Chondrocyte (in vitro differentiated cells): Measurements from ENCODE around the gene MRC2. TPM values are rescaled to one million over a fixed set of nuclear protein-coding genes. Genes with fewer than 3 reads are reported as not detected.
A peak's percentile ranks its signal among the peaks of the same experiment; 100 is the strongest.

Source experiments
- DNase-seq: peaks from one replicate; pipeline ENCODE4 v3.0.0; 2021; ENCODE audit warnings: mixed read lengths, low spot score
- H3K27ac Mint-ChIP-seq: one replicate; pipeline ENCODE4 v1.8.0; 2021; ENCODE audit warnings: mild to moderate bottlenecking, moderate library complexity, mixed read lengths; ENCODE audit not compliant: unreplicated experiment
- H3K27me3 Mint-ChIP-seq: 2 replicates; pipeline ENCODE4 v1.8.0; 2021; ENCODE audit warnings: low read depth, mixed read lengths
- H3K36me3 Mint-ChIP-seq: 2 replicates; pipeline ENCODE4 v1.8.0; 2021; ENCODE audit warnings: low read depth, mixed read lengths
- H3K4me1 Mint-ChIP-seq: 2 replicates; pipeline ENCODE4 v1.8.0; 2021; ENCODE audit warnings: low read depth, mild to moderate bottlenecking, mixed read lengths
- H3K4me3 Mint-ChIP-seq: one replicate; pipeline ENCODE4 v1.8.0; 2021; ENCODE audit warnings: mild to moderate bottlenecking, moderate library complexity, mixed read lengths; ENCODE audit not compliant: unreplicated experiment
- H3K9me3 Mint-ChIP-seq: 2 replicates; pipeline ENCODE4 v1.8.0; 2021; ENCODE audit warnings: low read depth, mixed read lengths
- total RNA-seq: library from RNA; stranded (reverse); gene quantifications from 3 replicates; pipeline ENCODE4 v1.2.1, GENCODE V29; 2021
- TF ChIP-seq, protein P1 (sequence below): fragments of 200-600 bp; sonication (generic); IDR thresholded peaks from 2 replicates; pipeline ENCODE4 v1.5.0; 2021; ENCODE audit warnings: antibody characterized with exemption, mild to moderate bottlenecking, moderate library complexity

MRC2 gene
- total RNA-seq, 1 donor from 2014 or later = 353 TPM

DNA sequence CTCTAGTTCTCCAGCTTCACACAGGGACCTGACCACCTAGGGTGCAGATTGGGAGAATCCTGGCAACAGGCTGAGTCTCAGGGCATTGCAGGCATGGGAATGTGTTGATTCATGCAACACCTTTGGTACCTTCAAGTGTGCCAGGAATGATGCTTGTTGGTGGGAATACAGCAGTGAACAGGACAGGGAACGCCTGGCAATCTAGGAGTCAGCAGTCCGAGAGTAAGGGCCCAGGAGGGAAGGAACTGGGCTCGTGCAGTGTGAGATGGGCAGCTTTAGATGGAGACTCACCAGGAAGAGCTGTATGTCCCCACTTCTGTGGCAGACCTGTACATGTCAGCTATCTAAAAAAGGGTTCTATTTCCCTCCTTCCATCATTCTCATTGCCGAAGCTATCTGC is 12.0 kb upstream of the MRC2 start:
- TF ChIP-seq, protein P1, sequence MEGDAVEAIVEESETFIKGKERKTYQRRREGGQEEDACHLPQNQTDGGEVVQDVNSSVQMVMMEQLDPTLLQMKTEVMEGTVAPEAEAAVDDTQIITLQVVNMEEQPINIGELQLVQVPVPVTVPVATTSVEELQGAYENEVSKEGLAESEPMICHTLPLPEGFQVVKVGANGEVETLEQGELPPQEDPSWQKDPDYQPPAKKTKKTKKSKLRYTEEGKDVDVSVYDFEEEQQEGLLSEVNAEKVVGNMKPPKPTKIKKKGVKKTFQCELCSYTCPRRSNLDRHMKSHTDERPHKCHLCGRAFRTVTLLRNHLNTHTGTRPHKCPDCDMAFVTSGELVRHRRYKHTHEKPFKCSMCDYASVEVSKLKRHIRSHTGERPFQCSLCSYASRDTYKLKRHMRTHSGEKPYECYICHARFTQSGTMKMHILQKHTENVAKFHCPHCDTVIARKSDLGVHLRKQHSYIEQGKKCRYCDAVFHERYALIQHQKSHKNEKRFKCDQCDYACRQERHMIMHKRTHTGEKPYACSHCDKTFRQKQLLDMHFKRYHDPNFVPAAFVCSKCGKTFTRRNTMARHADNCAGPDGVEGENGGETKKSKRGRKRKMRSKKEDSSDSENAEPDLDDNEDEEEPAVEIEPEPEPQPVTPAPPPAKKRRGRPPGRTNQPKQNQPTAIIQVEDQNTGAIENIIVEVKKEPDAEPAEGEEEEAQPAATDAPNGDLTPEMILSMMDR = no peak
- Mint-ChIP-seq H3K4me3 (no peak overlapping the region), H3K36me3 (peaks cover 15% of the 10 kb centered on the region), H3K27me3 (no peaks in the 10 kb centered on the region), H3K4me1 (peaks cover 33% of the 10 kb centered on the region), H3K9me3 (no peaks in the 10 kb centered on the region), H3K27ac (no peak overlapping the region)
- no peak for DNase-seq

DNA sequence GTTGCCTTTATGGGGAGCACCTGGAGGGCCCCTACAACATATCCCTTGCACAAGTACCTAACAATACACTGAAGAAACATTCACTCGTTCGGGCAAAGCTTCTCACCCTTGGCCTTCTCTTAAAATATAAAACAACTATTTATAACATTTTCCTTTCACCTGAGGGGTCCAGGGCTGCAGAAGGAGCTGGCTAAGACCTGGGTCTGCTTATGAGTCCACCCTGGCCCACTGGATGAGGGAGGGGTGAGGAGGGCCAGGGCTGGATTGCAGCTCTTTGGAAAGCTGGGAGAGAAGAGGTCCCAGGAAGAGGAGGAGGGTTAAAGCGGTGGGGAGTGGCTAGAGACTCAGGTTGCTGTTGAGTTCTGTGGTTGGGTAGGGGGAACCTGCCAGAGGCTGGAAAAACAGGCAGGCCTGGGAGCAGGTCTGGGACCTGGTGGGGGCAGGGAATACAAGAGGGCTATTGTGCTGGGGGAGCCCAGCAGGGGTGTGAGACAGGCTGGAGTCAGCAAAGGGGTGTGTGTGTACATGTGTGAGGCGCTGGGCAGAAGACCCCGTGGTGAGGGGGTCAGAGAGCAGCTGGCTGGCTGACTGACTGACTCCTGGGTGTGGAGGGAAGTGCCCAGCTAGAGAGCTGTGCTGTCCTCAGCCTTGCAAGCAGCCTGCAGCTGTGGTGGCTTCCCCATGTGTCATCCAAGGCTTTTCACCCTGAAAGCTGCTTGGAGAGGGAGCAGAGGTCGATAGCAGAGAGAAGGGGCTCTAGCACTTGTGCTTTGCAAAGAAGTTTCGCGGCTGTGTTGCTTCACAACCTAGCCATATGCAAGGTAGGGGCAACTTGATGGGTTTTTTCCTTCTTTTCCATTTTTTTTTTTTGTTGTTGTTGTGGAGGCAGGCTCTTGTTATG is 10.2 kb upstream of the MRC2 start:
- no peak for DNase-seq
- Mint-ChIP-seq H3K9me3 (no peaks in the 10 kb centered on the region), H3K27ac (peak overlapping the region; percentile 11), H3K36me3 (peaks cover 5% of the 10 kb centered on the region), H3K4me3 (no peak overlapping the region), H3K27me3 (no peaks in the 10 kb centered on the region), H3K4me1 (peaks cover 32% of the 10 kb centered on the region)
- TF ChIP-seq, protein P1 = no peak

DNA sequence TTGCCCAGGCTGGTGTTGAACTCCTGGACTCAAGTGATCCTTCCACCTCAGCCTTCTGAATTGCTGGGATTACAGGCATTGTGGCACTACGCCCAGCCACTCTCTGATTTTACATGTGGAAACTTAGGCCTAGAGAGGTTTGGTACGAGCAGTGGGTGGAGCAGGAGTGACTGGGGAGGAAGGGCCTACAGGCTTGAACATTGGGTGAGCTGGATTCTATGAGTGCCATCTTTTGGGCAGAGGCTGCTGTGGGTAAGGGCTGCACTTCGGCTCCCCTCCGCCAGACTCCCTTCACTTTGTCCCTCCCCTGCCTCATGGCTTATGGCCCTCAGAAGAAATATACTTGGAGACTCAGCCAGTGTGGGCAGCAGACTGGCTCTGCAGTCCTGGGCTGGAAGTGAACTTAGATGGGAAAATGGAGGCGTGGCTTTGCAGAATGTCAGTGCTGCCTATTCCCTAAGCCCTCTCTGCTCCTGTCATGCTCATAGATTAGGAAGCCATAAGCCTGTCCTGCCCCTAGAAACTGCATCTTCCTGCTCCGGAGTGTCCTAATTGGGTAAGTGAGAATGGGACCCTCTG is 9.5 kb upstream of the MRC2 start:
- Mint-ChIP-seq H3K9me3 (no peaks in the 10 kb centered on the region), H3K4me1 (peaks cover 30% of the 10 kb centered on the region), H3K27me3 (no peaks in the 10 kb centered on the region), H3K36me3 (peaks cover 5% of the 10 kb centered on the region), H3K27ac (no peak overlapping the region), H3K4me3 (no peak overlapping the region)
- DNase-seq = no peak
- TF ChIP-seq, protein P1 = no peak

DNA sequence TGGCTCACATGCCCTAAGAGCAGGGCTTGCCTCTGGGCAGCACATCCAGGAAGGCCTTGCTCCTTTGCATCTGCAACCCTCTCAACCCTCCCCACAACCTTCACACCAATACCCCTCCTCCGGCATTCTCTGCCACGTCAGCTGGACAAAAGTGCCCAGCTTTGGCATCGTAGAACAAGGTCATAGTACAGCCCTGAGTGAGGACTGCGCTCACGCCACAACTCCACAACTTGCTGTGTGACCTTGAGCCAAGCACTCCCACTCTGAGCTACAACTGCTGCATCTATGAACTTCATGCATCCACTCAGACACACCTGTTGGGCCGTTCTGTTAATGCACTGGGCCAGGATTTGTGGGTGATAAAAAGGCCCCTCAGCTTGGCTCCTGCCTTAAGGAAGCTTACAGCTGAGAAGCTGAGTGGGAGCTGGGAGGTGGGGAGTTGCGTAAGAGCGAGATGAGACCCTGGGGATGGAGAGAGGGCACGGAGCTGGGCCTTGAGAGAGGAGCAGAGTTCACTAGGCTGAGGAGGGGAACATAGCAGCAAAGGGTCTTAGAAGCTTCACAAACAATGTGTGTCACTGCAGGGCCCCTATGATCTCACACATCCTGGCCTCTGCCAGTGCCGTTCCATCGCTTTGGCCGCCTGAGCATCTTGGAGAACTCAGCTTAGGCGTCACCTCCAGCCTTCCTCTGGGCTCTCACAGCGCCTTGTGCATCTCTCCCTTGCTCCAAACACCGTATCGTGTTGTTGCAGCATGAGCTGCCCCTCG is 8.6 kb upstream of the MRC2 start:
- Mint-ChIP-seq H3K9me3 (no peaks in the 10 kb centered on the region), H3K27ac (no peak overlapping the region), H3K27me3 (no peaks in the 10 kb centered on the region), H3K4me1 (peaks cover 23% of the 10 kb centered on the region), H3K36me3 (peaks cover 5% of the 10 kb centered on the region), H3K4me3 (no peak overlapping the region)
- DNase-seq = no peak
- TF ChIP-seq, protein P1 = no peak
